ENCODE data around the gene IFT80.

IFT80 gene

DNA sequence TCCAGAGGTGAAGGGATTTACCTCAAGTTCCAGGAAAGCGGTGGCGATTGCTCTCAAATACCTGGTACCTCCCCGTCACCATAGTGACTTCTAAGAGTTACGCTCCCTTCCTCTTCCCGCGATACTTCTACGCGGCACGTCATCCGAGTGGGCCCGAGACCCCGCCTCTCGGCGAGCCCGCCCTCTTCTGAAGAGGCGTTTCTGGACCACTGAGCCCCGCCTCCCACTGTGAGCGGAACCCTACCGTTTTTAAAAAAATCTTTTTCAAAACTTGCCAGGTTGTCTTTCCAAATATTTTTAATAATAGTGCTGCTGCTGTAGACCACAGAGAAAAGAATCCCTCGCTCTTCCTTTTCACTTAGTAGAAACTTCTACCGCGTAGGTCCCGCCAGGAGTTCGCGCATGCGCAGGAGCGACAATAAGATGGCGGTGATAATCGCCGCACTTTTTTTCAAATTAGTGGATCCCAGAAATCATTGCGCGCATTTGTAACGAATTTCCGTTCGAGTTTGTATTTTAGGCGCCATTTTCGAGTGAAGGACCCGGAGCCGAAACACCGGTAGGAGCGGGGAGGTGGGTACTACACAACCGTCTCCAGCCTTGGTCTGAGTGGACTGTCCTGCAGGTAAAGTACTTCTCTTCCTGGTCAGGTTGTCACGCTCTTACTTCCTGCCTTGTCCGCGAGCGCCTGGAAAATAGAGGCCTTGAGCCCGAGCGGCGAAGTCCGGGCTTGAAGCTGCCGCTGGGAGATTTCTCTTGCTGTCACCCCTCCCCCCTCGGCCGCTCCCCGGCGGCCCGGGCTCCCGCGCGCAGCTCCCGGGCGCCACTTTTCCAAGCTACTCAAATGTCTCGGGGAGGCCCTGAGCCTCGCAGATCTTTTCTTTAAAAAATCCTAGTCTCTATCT, at the start of gene IFT80, which contains the start of gene SMC4:
TSS of gene IFT80 (minus strand) at position 101 of the 905 bp plus-strand sequence. CDS start 14,625 bp downstream, outside the sequence.
TSS of gene SMC4 (plus strand) at position 526 of the 905 bp plus-strand sequence. CDS start 1,177 bp downstream, outside the sequence.
- DNase-seq (ENCODE audit: low read depth in 2 of 2, low spot score in 1 of 2): peak; percentile 93 to 95

DNA sequence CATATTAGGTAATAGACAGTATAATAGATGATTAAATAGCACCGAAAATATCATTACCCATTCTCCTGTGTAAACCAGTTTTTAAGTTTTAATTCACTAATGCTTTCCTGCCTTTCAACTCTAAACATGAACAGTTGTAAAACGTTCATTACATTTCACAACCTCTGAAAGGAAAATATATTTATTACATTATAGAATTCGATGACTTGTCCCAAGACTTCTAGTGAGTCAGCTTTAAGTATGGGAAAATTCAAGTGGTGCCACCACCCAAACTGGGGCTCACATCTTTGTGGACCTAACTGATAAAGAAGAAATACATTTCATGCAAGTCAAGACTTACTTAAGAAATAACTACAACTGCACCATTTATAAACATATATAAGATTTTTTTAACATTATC, 48.5 kb upstream of the IFT80 start:
- no peak for DNase-seq (ENCODE audit: low read depth in 2 of 2, low spot score in 1 of 2)

DNA sequence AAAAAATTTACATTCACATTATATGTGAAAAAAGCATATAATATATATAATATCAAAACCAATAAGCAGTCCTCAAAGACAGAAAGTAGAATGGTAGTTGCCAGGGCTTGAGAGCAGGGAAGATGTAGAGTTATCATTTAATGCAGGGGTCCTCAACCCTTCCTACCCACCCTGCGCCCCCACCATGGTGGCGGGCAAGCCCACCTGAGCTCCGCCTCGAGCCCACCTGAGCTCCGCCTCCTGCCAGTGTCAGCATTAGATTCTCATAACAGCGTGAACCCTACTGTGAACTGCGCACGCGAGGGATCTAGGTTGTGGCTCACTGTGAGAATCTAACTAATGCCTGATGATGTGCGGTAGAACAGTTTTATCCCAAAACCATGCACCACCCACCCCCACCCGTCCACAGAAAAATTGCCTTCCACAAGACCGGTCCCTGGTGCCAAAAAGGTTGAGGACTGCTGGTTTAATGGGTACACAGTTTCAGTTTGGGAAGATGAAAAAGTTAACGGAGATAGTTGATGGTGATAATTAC, 47.6 kb upstream of the IFT80 start:
- no peak for DNase-seq (ENCODE audit: low read depth in 2 of 2, low spot score in 1 of 2)

DNA sequence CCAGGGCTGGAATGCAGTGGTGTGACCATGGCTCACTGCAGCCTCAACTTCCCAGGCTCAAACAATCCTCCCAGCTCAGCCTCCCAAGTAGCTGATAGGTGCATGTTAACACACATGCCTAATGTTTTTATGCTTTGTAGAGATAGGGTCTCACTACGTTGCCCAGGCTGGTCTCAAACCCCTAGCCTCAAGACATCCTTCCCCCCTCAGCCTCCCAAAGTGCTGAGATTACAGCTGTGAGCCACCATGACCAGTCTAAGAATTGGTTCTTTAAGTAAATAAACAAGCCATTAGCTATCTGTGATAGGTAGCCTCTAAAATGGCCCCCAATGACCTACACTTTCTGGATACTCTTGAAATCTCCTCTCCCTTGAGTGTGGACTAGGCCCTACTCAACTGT, 46.8 kb upstream of the IFT80 start:
- DNase-seq (ENCODE audit: low read depth in 2 of 2, low spot score in 1 of 2): no peak

DNA sequence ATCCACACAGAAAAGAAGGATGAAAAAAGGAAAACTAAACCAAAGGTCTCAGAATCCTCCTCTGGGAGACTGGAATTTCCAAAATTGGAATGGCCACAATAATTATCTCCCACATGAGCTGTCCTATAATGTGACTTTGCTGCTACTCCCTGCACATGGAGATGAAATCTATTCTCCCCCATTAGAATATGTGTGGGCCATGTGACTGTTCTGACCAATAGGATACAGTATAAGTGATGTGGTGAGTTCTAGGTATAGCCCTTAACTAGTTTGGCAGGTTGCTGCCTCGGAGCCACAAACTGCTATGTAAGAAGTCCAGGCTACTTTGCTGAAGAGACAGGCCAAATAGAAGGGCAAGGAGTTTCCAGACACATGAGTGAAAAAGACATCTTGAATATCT, 45.4 kb upstream of the IFT80 start:
- DNase-seq (ENCODE audit: low read depth in 2 of 2, low spot score in 1 of 2): no peak

DNA sequence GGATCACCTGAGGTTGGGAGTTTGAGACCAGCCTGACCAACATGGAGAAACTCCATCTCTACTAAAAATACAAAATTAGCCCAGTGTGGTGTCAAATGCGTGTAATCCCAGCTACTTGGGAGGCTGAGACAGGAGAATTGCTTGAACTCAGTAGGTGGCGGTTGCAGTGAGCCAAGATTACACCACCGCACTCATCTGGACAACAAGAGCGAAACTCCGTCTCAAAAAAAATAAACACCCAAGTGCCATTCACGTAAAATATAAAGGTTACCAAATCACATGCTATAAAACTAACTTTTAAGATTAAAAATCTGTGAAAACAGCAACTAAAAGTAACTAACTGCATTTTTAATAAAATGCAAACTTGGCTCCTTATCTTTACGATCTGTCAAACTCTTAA, 41.7 kb upstream of the IFT80 start:
- DNase-seq (ENCODE audit: low read depth in 2 of 2, low spot score in 1 of 2): no peak

DNA sequence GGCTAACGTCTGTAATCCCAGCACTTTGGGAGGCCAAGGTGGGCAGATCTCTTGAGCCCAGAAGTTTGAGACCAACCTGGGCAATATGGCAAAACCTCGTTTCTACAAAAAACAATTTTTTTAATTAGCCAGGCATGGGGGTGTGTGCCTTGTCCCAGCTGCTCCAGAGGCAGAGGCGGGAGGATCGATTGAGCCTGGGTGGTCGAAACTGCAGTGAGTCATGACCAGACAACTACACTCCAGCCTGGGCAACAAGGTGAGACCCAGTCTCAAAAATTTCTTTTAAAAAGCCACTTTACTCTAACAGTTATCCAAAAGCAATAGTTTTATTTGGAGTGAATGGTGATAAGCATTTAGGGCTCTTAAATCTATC, 38.0 kb upstream of the IFT80 start:
- DNase-seq (ENCODE audit: low read depth in 2 of 2, low spot score in 1 of 2): no peak

DNA sequence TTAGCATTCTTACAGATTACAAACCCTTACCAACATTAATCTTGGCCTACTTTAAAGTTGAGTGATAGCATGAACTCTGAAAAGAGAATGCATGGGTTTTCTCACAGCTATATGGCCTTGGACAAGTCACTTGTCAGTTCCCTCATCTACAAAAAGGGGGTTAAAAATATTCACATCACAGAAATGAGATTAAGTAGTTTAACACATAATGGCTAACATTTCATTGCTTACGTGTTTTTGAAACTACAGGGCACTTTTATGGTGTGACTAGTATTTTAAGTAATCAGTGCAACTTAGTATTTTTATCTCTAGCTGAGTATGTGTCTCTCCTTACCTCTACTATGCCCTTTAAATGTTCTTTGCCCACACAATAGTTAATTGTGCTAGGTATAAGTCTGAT, 36.7 kb upstream of the IFT80 start:
- no peak for DNase-seq (ENCODE audit: low read depth in 2 of 2, low spot score in 1 of 2)

DNA sequence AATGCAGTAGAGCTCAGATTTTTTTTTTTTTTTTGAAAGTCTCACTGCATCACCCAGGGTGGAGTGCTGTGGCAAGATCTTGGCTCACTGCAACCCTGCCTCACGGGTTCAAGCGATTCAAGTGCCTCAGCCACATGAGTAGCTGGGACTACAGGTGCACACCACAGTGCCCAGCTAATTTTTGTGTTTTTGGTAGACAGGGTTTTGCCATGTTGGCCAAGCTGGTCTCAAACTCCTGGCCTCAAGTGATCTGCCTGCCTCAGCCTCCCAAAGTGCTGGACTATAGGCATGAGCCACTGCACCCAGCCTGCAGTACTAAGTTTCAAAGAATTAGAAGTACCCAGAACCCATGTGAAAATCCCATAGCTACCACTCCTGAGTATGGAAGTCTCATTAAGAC, 36.1 kb upstream of the IFT80 start:
- no peak for DNase-seq (ENCODE audit: low read depth in 2 of 2, low spot score in 1 of 2)

DNA sequence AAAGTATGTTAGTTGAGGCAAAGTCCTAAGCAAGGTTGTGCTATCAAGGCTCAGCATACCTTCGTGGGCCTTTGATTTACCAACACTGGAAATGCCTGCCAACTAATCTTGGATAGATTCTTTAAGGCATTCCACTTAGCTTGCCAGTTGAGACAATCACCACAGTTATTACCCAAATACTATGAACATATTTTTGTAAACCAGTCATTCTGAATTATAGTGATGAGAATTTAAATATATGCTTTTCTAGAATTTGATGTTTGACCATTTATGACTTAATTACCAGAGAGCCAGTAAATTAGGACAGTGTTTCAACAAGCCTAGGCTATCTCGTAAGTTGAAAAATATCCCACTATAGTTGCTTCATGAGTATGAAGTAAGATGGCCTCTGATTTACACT, 35.0 kb upstream of the IFT80 start:
- DNase-seq (ENCODE audit: low read depth in 2 of 2, low spot score in 1 of 2): no peak

DNA sequence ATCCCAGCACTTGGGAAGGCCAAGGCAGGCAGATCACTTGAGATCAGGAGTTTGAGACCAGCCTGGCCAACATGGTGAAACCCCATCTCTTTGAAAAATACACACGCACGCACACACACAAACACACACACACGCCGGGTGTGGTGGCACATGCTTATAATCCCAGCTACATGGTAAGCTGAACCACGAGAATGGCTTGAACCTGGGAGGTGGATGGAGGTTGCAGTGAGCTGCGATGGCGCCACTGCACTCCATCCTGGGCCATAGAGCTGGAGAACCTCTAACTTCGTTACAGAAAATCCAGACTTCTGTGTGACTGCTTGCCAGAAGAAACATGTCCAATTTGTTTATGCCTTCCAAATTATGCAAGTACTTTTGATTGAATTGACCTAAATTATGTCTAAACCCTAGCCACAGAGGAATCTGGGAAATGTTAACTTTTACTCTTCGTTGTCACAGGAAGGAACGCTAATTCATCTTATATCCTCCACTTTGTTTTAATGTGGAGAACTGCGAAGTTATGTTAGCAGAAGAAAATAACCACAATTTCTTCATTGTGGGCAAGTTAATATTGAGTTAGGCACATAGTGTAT, 28.9 kb upstream of the IFT80 start:
- DNase-seq (ENCODE audit: low read depth in 2 of 2, low spot score in 1 of 2): no peak

DNA sequence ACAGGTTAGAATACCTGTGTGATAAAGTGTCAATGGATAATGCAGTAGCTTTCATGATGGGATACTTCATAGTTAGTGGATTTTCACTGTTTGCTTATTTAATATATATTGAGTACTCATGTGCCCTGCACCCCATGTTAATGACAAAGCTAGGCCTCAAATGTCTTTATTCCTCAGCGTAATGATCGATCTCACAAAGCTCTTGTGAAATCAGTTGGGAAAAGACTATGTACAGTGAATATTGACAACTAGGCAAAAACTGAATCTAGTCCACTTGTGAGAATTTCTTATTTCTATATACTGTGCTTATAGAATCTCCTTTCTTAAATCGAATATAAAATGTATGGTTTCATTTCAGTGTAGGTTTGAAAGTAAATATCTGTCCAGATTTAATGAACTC, 18.3 kb upstream of the IFT80 start:
- DNase-seq (ENCODE audit: low read depth in 2 of 2, low spot score in 1 of 2): no peak

DNA sequence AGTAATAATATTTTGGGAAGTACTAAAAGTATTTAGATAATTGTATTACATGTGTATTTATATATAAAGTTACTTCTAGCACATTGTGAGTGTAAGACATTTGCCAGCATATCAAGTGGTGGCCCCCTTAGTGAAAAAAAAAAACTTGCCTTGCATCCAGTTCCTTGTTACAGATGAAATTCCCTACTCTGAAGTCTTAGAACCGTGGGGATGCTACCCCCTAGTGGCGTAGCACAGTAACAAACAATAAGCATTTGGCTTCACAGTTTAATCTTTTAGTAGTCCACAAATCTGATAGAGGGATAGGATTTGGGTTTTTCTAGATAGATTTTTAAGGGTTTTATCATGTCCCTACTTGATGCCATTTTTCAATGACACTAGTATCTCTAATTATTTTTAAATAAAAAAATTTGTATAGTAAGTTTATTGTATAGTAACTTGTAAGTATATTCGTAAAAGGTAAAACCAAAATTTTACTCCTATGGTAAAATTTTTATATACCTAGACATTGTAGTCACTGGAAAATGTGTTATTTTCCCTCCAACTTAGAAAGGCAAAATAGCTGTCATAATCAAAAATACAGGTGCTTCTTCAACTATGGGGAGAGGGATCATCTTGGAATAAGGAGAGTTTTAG, 14.7 kb upstream of the IFT80 start:
- DNase-seq (ENCODE audit: low read depth in 2 of 2, low spot score in 1 of 2): peak; percentile 32 to 40

DNA sequence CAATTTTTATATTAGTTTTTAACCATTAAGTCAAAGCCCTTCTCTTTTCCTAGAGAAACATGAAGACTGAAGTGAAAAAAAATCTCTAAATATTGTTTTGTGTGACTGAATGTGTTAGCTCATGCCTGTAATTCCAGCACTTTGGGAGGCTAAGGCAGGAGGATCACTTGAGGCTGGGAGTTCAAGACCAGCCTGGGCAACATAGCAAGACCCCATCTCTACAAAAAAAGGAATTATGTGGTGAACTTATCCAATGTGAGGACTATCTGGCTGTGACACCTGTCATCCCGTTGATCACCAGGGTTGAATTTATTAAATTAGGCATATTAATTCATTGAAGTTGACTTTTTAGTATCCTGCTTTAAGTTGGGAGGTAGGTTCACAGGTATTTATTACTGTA, 13.5 kb upstream of the IFT80 start:
- DNase-seq (ENCODE audit: low read depth in 2 of 2, low spot score in 1 of 2): no peak

DNA sequence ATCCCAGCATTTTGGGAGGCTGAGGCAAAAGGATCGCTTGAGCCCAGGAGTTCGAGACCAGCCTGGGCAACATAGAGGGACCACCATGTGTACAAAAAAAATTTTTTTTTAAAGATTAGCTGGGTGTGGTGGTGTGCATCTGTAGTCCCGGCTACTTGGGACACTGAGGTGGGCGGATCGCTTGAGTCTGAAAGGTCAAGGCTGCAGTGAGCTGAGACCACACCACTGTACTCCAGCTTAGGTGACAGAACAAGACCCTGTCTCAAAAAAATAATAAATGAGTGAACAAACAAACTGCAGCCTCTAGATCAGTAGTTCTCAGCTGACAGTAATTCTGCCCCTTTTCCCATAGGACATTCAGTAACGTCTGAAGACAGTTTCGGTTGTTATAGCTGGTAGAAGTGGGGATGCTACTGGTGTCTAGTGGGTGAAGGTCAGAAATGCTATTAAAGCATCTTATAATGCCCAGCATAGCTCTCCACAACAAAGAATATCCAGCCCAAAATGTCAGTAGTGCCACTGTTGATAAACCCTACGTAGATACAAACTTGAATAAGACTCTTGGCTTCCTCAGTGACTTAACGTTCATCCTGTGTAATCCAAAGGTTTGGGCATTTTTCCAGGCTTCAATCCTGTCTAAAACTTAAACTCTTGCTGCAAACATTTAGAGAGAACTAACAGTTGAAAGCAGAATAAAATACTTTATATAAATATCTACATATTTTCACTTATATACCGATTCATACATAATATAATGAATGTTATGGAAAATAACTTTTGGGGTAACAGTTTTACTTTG, 11.0 kb upstream of the IFT80 start:
- no peak for DNase-seq (ENCODE audit: low read depth in 2 of 2, low spot score in 1 of 2)

DNA sequence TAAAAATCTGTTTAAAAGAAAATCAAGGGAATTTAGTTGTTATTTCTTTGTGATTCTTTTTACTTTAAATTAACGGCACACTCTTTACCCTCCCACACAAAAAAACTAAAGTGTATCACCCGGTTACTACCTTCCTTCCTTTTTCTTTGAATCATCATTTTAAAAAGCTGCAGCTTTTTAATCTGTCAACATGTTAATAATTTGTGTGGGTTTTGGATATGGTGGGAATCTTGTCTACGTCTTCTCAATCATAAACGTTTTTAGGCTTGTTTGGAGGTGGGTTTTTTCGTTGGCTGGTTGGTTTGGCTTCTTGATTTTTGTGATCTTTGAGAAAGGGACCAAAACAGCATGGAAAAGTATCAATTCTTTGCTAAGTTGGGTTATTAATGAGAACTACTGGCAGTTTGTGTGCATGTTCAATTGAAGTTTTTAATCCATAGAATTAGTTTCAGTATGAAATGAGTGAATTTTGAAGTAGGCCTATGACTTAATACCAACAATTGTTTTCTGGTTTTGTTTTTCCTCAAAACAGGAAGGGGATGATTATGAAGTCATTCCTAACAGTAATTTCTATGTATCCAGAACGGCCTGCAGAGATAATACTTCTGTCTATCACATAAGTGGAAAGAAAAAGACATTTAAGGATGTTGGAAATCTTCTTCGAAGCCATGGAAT, 4.9 kb upstream of the IFT80 start:
- no peak for DNase-seq (ENCODE audit: low read depth in 2 of 2, low spot score in 1 of 2)

DNA sequence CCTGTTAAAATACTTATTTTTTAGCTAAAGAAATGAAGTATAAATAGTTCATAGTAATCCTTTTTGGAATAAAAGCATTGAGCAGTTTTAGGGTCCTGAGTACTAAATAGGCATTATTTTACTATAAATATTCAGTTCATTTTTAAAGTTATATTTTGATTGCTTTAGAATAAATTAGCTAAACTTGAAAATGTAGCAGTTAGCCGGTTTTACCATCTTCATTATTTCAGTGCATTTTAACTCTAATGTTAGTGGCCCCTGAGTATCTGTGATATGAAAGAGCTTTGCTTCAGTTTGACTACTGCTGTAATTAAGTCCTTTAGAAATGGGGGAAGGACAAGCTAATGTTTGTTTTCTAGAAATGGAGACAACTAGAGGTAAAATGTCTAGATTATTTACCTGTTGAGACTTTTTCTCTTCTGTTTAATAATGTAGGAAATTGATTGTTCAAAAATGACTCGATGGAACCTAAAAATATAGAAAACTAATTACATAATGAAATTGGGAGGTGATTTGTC, 4.1 kb upstream of the IFT80 start:
- no peak for DNase-seq (ENCODE audit: low read depth in 2 of 2, low spot score in 1 of 2)

DNA sequence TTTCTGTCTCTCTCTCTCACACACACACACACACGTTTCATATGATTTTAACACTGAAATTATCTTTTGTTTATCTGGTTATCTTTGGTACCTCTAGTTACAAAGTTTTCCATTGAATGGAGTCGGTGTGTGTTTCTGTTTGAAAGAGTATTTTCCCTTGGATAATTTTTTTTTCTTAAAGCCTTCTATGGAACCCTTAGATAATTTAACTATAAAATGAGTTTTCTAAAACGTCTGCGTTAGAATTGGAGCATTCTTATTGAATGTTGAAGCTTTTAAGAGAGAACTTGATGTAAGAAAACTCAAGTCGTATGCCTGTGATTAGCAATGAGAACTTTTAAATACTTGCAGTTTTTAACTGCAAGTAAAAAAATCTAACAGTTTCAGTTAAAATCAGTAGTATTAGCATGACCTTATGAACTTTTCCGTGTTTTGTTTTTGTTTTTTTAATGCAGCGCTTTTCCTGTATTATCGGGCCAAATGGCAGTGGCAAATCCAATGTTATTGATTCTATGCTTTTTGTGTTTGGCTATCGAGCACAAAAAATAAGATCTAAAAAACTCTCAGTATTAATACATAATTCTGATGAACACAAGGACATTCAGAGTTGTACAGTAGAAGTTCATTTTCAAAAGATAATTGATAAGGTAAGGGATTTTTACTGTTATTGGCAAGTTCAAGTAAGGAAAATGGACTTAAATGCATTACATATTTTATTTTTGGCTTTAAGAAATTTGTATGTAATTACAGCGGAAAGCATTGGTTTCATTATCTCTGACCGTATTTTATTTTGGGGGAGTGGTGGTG, 3.4 kb upstream of the IFT80 start:
- no peak for DNase-seq (ENCODE audit: low read depth in 2 of 2, low spot score in 1 of 2)

DNA sequence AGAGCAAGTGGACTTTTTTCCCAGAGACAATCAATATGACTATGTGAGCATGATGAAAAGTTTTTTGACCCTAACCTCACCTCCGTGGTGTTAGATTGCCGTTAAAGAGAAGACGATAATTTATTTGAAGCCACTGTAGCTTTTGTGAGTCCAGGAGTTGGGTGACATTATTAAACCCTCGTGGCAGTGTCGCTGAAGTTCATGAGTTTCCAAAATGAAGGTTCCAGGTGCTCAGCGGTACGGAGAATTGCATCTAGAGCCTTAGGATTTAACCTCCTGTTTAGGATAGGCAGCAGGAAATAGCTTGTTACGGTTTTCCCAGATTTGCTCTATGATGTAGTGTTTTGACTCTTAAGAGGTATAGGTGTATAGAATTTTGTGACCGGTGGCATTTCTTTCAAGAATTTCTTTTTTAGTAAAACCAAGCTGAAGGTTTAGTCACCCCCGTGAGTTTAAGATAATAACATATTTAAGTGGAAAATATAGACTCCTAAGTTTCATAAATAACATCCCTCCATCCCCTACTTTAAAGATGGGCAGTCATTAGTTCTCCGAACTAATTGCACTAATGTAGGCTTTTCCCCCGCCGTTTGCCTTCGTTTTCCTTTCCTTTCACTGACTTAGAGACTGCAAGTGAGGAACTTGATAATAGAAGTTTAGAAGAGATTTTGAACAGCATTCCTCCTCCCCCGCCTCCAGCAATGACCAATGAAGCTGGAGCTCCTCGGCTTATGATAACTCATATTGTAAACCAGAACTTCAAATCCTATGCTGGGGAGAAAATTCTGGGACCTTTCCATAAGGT, 2.5 kb upstream of the IFT80 start:
- no peak for DNase-seq (ENCODE audit: low read depth in 2 of 2, low spot score in 1 of 2)

All from stimulated activated CD8-positive, alpha-beta memory T cell treated with anti-CD3 and anti-CD28 coated beads, Interleukin-4, amount 100 ng/mL, for 4 hours (primary cell).